Measurements from ENCODE around the gene LCP2.

DNA sequence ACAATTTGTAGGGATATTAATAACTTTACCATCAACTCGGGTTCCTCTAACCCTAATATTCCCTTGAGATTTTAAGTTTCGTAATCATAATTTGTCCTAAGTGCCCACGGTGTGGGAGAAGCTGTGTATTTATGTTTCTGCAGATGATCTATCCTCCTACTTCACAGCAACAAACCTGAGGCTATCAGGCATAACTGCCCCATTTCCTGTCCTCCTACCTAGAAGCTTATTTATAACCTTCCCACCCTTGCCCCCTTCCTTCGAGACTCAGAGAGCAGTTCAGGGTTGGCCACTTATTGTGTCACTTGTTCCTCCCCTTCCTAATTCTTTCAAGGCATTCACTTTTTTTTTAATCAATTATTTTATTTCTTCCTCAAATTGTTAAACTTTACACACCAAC is 29.6 kb upstream of the LCP2 start:
- TF ChIP-seq, protein P1, sequence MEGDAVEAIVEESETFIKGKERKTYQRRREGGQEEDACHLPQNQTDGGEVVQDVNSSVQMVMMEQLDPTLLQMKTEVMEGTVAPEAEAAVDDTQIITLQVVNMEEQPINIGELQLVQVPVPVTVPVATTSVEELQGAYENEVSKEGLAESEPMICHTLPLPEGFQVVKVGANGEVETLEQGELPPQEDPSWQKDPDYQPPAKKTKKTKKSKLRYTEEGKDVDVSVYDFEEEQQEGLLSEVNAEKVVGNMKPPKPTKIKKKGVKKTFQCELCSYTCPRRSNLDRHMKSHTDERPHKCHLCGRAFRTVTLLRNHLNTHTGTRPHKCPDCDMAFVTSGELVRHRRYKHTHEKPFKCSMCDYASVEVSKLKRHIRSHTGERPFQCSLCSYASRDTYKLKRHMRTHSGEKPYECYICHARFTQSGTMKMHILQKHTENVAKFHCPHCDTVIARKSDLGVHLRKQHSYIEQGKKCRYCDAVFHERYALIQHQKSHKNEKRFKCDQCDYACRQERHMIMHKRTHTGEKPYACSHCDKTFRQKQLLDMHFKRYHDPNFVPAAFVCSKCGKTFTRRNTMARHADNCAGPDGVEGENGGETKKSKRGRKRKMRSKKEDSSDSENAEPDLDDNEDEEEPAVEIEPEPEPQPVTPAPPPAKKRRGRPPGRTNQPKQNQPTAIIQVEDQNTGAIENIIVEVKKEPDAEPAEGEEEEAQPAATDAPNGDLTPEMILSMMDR (IDR thresholded peaks at IDR 0.05), result no peak
- TF ChIP-seq POLR2A (IDR thresholded peaks at IDR 0.05), result no peak

Measured in adrenal gland (tissue), 5 donors.